ENCODE measurements around the gene PNPLA3. TPM values are rescaled to one million over a fixed set of nuclear protein-coding genes. Genes with fewer than 3 reads are reported as not detected.

PNPLA3 gene
- total and polyA plus RNA-seq, 4 donors: 0.41 to 2.2 (median 0.99) TPM

- Histone ChIP-seq H3K9ac (ENCODE audit: insufficient read depth in 1 of 2, low read length in 2 of 2) (no peak overlapping the region), H3K4me3 (no peak overlapping the region), H3K36me3 (ENCODE audit: control insufficient read depth in 4 of 4, insufficient read depth in 4 of 4, low read length in 4 of 4) (no peaks in the 10 kb centered on the region), H3K9me3 (ENCODE audit: control insufficient read depth in 4 of 4, insufficient read depth in 3 of 4, low read length in 3 of 4) (peaks cover 0 to 5% (median 1%) of the 10 kb centered on the region in 4 donors), H3K4me1 (ENCODE audit: control insufficient read depth in 5 of 5, insufficient read depth in 5 of 5, low read length in 5 of 5) (no peaks in the 10 kb centered on the region), H3K27ac (ENCODE audit: low read depth in 1 of 2, low read length in 1 of 2) (no peak overlapping the region), H3K27me3 (ENCODE audit: control insufficient read depth in 3 of 3, insufficient read depth in 3 of 3, low read length in 2 of 3) (no peaks in the 10 kb centered on the region)
- 88 to 89% methylated on average over 20 of the region's 20 CpGs for WGBS, 2 donors
- TF ChIP-seq, protein P1, sequence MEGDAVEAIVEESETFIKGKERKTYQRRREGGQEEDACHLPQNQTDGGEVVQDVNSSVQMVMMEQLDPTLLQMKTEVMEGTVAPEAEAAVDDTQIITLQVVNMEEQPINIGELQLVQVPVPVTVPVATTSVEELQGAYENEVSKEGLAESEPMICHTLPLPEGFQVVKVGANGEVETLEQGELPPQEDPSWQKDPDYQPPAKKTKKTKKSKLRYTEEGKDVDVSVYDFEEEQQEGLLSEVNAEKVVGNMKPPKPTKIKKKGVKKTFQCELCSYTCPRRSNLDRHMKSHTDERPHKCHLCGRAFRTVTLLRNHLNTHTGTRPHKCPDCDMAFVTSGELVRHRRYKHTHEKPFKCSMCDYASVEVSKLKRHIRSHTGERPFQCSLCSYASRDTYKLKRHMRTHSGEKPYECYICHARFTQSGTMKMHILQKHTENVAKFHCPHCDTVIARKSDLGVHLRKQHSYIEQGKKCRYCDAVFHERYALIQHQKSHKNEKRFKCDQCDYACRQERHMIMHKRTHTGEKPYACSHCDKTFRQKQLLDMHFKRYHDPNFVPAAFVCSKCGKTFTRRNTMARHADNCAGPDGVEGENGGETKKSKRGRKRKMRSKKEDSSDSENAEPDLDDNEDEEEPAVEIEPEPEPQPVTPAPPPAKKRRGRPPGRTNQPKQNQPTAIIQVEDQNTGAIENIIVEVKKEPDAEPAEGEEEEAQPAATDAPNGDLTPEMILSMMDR (IDR thresholded peaks at IDR 0.05; ENCODE audit: control extremely low read depth, extremely low read depth): no peak
- DNase-seq (no peak), ATAC-seq (ENCODE audit: insufficient read depth, low FRiP score) (no peak)
Observed at GRCh38 chr22:43944670-43945430, 21.2 kb downstream of the PNPLA3 start.

- H3K36me3 ChIP-seq (ENCODE audit: control insufficient read depth in 4 of 4, insufficient read depth in 4 of 4, low read length in 4 of 4): no peaks in the 10 kb centered on the region
- H3K9me3 ChIP-seq (ENCODE audit: control insufficient read depth in 4 of 4, insufficient read depth in 3 of 4, low read length in 3 of 4): peaks cover 0 to 5% (median 1%) of the 10 kb centered on the region in 4 donors
- 50 to 52% methylated on average over 12 of the region's 12 CpGs for WGBS, 2 donors
- TF ChIP-seq, protein P1 (IDR thresholded peaks at IDR 0.05; ENCODE audit: control extremely low read depth, extremely low read depth): peak; percentile 34
- H3K27me3 ChIP-seq (ENCODE audit: control insufficient read depth in 3 of 3, insufficient read depth in 3 of 3, low read length in 2 of 3): no peaks in the 10 kb centered on the region
- DNase-seq (peak; percentile 53 to 58 (median 56)), ATAC-seq (ENCODE audit: insufficient read depth, low FRiP score) (peak; percentile 41)
- no peaks in the 10 kb centered on the region for H3K4me1 ChIP-seq (ENCODE audit: control insufficient read depth in 5 of 5, insufficient read depth in 5 of 5, low read length in 5 of 5)
- H3K9ac ChIP-seq (ENCODE audit: insufficient read depth in 1 of 2, low read length in 2 of 2): no peak overlapping the region
- H3K4me3 ChIP-seq: no peak overlapping the region
- no peak overlapping the region for H3K27ac ChIP-seq (ENCODE audit: low read depth in 1 of 2, low read length in 1 of 2)
Observed at GRCh38 chr22:43945632-43946383, 22.2 kb downstream of the PNPLA3 start.

DNA sequence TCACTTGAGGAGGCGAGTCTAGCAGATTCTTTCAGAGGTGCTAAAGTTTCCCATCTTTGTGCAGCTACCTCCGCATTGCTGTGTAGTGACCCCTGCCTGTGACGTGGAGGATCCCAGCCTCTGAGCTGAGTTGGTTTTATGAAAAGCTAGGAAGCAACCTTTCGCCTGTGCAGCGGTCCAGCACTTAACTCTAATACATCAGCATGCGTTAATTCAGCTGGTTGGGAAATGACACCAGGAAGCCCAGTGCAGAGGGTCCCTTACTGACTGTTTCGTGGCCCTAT lies 22.7 kb downstream of the PNPLA3 start:
- ATAC-seq (ENCODE audit: insufficient read depth, low FRiP score) (no peak), DNase-seq (no peak)
- H3K9ac ChIP-seq (ENCODE audit: insufficient read depth in 1 of 2, low read length in 2 of 2): no peak overlapping the region
- H3K27ac ChIP-seq (ENCODE audit: low read depth in 1 of 2, low read length in 1 of 2): no peak overlapping the region
- no peaks in the 10 kb centered on the region for H3K27me3 ChIP-seq (ENCODE audit: control insufficient read depth in 3 of 3, insufficient read depth in 3 of 3, low read length in 2 of 3)
- H3K9me3 ChIP-seq (ENCODE audit: control insufficient read depth in 4 of 4, insufficient read depth in 3 of 4, low read length in 3 of 4): peaks cover 0 to 5% (median 1%) of the 10 kb centered on the region in 4 donors
- TF ChIP-seq, protein P1 (IDR thresholded peaks at IDR 0.05; ENCODE audit: control extremely low read depth, extremely low read depth): no peak
- no peaks in the 10 kb centered on the region for H3K4me1 ChIP-seq (ENCODE audit: control insufficient read depth in 5 of 5, insufficient read depth in 5 of 5, low read length in 5 of 5)
- 75 to 84% methylated on average over 7 of the region's 7 CpGs for whole genome bisulfite sequencing, 2 donors
- no peak overlapping the region for H3K4me3 ChIP-seq
- no peaks in the 10 kb centered on the region for H3K36me3 ChIP-seq (ENCODE audit: control insufficient read depth in 4 of 4, insufficient read depth in 4 of 4, low read length in 4 of 4)

All from lung (tissue), 12 donors.